OCI-LY1 (cell line): ENCODE data around the gene PBX3.

Source experiments
- EZH2 ChIP-seq: fragments of 200-600 bp; sonication (generic), shearing (Covaris generic); IDR thresholded peaks from 2 replicates; pipeline ENCODE4 v1.8.0; 2017; ENCODE audit warnings: borderline replicate concordance, mixed run types, mild to moderate bottlenecking, antibody characterized with exemption, low read length, moderate library complexity, mixed read lengths
- TF ChIP-seq, protein P1 (sequence below): fragments of 200-600 bp; sonication (generic), shearing (Covaris generic); IDR thresholded peaks from 2 replicates; pipeline ENCODE4 v1.5.1; 2017; ENCODE audit warnings: mild to moderate bottlenecking, antibody characterized with exemption, low read length, moderate library complexity, mixed read lengths

DNA sequence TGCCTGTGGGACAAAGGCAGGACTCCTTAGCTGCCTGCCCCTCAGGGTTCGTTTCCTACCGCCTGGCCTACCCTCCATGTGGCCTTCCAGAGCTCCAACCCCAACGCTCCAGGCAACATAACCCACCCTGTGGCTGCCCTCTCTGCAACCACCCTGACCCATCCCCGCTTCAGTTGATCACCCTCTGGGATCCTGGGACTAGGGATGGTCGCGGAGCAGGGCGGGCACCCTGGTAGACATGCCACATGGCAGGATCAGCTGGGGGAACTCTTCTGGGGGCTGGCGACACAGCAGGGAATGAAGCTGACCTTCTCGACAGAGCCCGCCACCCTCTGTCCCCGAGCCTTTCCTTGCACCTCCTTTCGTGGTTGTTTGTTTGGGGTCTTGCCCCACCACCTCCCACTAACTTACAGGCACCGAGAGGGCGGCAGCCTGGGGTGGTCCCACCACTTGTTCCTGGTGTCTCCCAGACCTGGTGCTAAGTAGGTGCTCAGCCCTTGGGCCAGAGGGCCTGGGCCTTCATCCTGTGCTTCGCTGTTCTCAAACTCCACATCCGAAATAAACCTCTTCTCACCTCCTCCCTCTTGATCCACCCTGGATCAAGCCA, 243.1 kb downstream of the PBX3 start:
- TF ChIP-seq, protein P1, sequence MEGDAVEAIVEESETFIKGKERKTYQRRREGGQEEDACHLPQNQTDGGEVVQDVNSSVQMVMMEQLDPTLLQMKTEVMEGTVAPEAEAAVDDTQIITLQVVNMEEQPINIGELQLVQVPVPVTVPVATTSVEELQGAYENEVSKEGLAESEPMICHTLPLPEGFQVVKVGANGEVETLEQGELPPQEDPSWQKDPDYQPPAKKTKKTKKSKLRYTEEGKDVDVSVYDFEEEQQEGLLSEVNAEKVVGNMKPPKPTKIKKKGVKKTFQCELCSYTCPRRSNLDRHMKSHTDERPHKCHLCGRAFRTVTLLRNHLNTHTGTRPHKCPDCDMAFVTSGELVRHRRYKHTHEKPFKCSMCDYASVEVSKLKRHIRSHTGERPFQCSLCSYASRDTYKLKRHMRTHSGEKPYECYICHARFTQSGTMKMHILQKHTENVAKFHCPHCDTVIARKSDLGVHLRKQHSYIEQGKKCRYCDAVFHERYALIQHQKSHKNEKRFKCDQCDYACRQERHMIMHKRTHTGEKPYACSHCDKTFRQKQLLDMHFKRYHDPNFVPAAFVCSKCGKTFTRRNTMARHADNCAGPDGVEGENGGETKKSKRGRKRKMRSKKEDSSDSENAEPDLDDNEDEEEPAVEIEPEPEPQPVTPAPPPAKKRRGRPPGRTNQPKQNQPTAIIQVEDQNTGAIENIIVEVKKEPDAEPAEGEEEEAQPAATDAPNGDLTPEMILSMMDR: no peak
- TF ChIP-seq EZH2: no peak
